H4 (cell line): ENCODE data around the gene HOXA5. TPM values are rescaled to one million over a fixed set of nuclear protein-coding genes. Genes with fewer than 3 reads are reported as not detected.
A peak's percentile ranks its signal among the peaks of the same experiment; 100 is the strongest.

Experiments
- DNase-seq: peaks from one replicate; pipeline ENCODE4 v3.0.0-alpha.2; 2015; ENCODE audit warnings: low spot score
- total RNA-seq: library from RNA; depleted of rRNA; stranded (reverse); fragments of >200 nt; shearing (Covaris generic); gene quantifications from 2 replicates; pipeline ENCODE4 v1.2.3, GENCODE V29; 2014

HOXA5 gene
- total RNA-seq, 1 experiment from 2014 or later, result 3.6 TPM

DNA sequence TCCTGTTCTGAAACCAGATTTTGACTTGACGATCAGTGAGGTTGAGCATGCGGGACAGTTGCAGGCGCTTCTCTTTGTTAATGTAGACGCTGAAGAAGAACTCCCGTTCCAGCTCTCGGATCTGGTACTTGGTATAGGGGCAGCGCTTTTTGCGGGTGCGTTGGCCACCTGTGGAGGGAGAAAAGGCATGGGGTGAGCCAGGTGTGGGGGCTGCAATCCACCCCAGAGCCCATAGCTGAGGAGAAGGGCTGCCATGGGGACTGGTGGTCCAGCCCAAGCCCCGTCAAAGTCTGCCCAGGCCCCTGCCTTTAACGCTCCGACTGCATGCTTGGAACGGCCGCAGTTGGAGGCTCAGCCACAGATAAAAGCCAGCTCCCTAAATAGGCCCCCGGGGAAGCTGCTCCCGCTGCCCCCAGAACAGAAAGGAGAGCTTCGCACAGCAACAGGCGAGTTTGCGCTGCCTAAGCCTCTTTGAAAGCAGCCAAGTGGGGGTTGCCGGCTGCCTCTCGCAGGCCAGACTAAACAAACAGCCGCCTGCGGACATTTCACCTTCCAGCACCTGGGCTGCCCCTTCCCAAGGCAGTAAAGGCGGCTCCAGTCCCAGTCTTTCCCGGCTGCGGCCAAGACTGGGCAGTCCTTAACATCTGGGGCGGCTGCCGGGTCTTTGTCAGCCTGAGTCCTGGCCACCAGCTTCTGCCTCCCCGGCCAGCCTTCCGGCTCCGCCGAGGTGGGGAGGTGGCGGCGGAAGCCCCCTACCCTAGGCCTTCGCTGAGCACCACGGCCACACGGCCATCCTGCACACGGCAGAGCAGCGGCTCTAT is 39.6 kb upstream of the HOXA5 start:
- no peak for DNase-seq

DNA sequence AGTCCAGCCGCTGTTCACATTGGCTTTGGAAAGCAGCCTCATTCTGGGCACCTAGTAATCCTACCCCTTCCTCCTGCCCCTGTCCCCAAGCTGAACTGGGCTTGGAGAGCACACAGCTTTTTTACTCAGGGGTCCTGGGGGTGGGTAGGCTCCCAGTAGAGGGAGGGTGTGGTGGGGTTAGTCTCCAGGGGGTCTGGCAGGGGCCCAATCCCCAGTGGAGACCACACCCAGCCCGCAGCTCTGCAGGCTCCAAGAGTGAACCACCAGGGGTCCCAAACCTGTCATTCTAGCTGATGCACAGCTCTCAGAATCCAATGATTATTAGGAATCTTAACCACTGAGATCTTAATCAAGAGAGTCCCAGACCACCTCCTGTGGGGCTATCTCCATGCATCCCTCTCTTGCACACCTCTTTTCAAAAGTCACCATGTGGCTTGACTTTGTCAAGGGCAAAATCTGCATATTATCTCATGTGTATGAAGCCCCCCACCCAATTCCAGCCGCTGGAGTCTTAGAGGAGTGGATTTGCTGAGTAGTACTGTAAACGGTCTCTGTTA is 38.9 kb upstream of the HOXA5 start:
- DNase-seq, result no peak

DNA sequence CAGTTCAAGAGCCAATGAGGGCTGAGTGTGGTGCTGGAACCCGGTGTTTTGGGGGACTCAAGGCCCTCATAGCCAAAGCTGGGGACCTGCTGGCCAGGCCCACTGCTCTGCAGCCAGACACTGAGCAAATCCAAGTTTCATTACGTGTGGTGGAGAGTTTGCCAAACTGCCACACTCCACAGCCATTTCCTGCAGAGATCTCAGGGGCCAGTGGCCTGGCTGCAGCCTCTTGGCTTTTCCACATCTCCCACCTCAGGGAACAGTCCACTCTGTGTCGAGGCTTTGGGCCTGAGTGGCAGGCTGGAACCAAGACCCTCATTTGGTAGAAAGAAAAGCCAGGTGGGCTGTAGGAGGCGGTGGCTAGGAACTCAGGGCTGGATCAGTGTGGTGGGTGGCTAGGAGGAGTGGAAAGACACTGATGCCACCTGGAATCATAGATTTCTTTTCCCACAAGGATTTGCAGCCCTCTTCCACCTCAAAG is 38.4 kb upstream of the HOXA5 start:
- no peak for DNase-seq

DNA sequence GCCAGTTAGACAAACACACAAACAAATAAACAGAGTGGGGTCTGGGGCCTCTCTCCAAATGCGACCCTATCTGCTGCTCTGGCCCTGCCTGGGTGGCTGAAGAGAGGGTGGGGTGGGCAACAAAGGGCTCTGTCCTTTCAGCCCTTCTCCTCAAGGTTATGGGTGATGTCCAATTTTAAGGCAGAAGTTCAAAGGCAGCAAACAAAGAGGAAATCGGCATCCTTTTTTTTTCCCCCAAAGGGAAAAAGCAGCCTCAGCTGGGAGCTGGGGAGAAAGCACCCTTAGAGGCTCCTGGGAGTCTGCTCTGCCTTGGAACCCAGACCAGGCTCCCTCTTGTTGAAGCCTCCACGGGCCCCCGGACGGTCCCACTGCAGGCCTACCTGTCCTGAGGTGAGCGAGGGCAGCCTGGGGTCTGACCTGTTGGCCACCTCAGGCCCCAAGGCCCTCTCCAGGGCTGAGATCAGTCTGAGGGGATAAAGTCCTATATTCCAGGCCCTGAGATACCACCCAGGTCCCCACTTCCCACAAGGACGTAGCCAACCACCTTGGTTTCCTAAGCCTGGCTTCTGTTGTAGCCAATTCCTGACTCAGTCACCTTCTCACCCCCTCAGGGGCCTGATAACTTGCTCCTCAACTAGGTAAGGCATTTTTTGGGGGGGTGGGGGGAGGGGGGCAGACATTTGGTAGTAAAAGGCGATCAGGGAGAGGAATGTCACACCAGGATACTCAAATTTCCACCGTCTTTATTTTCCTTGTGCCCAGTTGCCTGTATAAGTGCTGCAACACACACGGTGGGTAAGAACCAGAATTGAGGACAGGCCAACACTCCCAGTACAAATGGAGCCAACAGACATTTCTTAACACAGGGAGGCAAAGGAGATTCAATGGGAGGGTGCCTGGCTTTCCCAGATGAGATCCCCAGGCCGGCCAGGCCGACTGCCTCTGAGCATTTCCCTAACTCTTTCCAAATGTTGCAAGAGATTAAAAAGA is 37.2 kb upstream of the HOXA5 start:
- no peak for DNase-seq

DNA sequence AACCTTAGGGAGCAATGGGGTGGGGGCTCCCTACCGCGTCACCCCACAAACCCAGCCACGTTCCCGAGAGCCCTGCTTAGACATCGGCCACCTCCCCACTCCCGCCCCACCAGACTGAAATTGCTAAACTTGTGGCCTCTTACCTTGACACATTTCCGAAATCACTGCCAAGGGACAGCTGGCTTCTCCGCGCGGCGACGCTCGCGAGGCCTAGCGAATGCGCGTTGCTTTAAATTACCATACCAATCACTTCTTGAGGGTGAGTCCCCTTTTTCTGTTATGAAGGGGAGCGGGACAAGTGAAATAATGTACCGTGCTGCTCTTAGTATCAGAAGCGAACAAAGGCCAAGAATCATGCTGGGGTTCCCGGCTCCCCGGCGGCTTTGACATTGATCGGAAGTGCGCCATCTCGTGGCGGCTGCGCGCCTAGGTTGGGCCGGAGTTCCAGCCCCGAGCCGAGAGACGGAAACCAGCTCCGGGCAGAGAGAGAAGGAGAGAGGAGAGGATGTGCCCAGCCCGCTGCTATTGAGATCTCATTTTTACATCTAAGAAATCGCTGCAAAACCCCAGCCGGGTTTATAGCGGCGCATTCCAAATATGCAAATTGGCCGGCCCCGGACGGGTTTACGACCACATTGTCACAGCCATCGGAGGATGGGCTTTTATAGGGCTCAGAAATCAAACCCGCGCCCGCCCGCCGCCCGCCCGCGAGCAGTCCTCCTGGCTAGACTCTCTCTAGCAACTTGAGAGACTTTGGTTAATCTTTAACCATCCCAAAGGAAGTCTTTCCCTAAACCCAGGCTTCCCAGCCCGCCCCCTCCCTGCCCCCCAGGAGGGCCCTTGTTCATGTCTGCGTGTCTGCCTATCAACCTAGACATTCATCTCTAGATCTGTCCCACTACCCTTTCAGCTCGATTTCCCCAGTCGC is 36.3 kb upstream of the HOXA5 start:
- DNase-seq, result peak; percentile 50

DNA sequence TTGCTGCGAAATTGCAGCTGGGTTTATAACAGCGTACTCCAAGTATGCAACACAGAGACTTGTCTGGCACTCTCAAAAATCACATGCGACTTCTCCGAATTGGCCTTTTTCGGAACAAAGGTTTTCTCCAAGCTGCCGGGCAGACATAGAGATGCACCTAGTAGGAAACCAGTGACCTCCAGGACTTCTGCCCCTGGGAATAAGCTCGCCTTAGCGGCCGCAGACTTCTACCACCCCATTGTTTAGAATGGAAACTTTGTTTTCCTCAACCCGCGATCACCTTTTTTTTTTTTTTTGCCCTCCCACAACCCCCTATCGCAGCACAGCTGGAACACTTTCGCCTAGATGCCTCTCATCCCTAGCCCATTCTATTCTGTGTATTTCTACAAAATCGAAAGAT is 35.5 kb upstream of the HOXA5 start:
- DNase-seq, result no peak

DNA sequence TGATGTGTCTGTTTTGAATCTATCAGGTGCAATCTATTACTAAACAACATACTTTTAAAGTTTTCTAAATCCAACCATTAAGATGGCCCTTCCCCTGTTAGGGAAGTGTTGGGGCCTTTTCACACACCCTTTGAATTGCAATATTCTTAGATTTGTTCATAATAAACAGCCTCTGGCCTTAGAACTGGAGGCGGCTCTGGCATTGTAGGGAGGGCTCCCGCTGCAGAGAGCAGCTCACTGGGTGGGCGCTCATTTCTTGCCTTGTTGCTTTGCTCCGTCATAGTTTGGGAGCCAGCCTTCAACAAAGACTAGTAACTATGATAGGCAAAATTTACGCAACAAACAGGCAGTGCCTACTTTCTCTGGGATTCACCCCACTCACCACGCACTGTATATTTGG is 34.9 kb upstream of the HOXA5 start:
- DNase-seq, result no peak

DNA sequence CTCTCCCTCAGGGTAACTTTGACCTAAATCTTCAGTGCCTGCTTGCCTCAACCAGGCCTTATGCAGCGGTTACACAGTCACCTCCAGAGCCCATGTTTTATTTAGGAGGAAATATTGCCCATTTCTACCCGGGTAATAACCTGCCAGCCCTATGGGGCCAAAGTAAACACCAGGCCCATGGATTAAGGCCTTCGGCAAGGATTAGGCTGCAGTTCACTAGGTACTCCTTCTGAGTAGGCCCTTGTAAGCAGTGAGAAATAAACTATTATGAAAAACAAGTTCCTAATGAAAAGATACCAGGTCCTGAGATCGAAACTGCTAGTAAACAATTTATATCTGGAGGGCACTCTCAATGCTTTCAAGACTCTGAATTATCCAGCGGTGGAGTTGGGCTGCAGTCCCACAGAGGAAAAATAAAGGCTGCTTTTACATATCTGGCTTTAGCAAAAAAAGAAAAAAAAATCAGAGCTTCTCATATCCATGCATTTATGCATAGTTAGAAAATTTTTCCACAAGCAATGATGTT is 34.4 kb upstream of the HOXA5 start:
- DNase-seq, result no peak

DNA sequence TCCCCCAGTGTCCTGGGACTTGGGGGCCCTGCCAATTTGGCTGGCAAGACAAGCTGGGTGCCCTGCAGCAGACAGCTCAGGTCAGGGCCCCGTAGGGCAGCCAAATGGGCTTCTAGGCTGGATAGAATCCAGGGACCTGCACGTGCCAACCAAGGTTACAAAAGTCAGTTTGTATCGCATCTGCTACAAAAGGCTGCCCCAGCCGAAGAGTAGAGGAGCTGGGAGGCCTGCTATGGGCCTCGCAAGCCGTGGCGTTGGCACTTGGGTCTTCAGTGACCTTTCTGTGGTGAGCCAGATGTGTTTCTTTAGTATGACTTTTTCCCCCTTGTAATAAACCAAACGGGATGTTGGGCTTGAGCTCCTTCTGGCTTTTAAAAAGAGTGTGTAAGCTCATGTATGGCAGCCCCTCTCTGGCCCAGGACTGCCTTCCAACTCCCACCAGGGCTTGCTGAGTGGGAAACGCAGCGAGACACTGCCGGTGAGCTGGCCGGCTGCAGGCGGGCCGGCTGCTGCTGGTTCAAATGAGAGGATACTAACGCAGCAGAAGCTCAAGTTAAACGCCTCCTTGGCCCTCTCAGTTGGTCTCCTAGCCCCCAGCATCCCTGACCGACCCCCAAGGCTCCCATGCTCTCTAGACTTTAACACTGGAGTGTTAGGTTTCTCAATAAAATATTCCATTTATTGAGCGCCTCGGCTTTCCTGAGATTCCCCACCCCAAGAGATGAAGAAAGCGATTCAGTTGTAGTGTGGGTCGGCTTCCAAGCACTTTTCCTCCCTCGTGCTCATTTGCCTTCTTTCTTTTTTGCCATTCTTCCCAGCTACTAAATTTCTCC is 33.7 kb upstream of the HOXA5 start:
- DNase-seq, result no peak

DNA sequence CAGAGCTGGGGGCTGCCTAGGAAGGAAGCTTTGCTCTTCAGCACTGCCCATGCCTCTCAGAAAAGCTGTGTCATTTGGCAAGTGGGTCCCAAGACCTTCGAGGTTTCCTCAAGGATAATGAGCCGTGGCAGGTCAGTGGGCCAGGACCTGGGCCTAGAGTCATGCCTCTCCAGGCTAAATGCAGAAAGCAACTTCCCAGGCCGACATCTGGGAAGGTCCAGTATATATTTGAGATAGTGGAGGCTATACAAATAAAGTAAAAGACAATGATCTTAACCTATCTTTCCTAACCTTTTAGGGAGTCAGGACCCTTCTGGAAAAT is 33.0 kb upstream of the HOXA5 start:
- no peak for DNase-seq

DNA sequence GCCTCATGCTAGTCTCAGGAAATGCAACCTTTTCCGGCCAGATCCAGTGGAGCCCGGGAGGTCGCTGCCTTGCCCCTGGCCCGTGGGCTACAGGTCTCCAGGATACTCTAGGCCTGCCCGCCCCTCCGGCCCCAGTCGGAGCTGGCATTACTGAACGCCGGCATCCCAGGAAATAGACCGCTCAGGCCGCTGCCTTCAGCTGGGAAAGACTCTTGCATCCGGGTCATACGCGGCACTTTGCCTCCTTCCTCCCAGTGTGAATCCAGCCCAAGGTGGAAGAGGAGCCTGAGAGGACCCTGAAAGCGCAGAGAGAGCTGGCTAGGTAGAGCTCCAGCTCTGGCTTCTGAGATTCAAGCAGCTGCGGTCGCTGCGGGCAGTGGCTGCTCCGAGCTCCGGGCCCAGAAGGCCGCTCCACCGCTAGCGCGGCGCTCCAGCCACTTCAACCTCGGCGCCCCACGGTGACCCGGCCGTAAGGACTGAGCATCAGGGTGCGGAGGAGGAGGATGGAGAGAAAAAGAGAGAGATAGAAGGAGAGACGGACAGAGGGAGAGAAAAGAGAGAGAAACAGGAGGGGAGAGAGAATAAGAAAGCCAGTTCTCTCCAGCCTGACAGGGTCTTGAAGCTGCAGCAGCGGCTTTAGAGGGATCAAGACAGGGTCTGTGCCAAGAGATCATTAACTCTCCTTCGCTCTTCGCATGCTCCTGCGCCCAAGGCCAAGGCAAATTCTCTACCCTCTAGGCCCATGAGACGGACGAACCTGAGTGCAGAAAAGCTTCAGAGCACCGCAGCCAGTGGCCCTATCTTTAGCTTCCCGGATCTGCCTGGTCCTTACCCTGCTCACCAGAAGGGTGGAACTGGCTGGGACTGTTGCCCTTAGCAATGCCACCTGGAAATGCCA is 32.4 kb upstream of the HOXA5 start:
- no peak for DNase-seq

DNA sequence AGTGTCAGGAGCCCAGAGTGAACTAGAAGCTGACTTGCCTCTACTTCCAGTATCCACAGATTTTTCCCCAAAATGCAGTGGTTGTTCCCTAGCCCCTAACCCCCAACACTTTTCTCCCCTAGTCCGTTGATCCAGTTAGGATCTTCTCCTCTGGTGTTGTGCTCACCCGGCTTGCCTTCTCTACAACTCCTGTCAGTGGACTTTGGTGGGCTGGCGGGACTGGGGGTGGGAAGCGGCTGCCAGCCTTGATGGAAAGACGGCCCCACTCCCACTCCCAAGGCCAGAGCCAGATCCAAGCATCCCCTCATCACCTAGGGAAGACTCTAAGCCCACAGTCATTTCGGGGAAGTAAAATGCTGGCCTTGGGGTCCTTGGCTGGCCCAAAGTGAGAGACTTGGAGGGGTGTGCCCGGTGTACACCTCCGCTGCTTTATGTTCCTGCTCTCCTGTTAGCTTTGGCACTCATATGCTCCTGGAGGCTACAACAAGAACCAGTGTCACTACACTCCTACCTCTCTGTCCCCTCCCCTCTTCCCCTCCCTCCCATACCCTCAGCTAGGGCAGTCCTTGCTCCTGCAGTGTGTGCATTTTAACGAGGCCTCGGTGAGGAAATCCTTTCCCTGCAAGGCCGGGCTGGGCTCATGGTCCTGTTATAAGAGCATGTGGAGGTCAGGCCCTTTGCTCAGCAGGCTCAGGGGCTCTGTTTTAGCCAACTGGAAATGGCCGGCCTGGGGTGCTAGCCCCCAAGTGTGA is 31.6 kb upstream of the HOXA5 start:
- no peak for DNase-seq

DNA sequence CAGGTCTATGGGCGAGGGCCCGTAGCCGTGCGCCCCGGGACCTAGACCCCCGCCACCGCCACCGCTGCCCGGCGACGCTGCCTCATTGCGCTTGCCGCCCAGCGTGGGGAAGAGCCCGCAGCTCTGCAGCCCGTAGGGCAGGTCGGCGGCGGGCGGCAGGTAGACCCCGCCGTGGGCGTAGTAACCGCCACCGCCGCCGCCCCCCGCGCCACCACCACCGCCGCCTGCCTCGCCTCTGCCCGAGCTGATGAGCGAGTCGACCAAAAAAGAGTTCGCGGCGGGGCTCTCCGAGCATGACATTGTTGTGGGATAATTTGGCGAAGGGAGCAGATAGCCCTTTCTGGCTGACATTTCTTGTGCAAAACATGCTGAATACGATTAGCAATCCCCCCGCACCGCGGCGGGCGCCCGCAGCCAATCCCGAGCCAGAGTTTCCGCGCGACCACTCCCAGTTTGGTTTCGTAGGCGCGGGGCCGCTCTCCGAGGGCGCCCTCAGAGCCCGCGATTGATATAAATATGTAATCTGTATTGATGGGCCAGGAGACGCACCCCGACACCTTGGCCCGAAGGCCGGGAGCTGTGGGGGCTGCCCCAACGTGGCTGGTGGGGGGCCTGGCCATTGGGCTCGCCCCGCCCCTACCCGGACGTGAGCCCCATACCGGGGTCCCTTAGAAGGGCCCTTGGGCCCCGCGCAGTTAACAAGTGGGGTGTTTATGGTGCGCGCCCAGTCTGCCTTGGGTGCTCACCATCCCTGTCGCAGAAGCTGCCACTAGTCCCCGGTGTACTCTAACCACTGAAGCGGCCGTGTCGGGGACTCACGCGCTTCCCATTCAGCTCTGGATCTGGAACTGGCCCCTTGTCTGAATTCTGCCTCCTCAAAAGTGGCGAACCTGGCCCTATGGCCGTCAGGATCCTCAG is 30.7 kb upstream of the HOXA5 start, which contains the start of gene HOXA10:
HOXA10 (minus strand) TSS at position 365 of the 918 bp plus-strand sequence; CDS start at position 351, 14 bp downstream.
- no peak for DNase-seq

DNA sequence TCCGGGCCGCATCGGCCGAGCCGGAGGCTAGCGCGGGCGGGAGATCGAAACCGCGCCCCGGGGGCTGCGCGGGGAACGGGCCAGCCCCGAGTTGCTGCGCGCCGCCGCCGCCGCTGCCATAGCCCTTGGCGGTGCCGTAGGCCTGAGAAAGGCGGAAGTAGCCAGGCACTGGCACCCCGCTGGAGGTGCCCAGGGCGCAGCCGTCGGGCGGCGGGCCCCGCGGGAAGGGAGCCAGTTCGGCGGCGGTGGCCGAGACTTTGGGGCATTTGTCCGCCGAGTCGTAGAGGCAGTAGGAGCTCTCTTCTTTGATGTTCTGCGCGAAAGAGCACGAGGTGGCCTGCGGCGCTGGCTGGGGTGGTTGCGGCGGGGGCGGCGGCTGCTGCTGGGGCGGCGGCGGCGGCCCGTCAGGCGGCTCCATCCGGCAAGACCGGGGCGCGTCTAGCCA is 30.1 kb upstream of the HOXA5 start:
- DNase-seq, result no peak

DNA sequence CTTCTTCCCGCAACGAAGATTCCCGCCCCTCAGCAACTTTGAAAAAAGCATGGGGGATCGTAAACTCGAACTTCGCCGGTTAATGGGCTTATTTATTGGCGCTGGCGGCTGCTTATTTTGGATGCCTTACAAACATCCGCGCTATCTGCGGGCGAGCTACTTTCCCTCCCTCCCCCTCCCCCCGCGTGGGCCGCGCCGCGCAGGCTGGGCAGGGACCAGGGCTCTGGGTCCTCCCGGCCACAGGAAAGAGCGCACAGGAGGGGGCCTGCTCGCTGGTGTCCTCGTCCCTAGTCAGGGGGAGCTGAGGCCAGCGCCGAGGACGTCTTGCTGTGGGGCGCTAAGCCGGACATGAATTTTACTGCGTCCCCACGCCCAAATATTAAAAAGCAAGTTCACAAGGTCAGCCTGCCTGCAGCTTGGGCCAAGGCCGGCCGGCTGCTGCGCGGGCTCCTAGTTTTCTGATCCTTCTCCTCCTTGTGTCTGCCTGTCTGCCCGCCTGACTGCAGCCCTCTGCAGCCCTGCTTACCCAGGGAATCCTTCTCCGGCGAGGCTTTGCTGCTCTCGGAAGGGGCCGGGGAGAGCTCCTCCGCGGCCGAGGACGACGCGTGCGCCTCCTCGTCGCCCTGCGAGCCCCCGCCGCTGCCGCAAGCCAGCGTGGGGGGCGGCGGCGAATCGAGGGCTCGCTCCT is 29.5 kb upstream of the HOXA5 start:
- no peak for DNase-seq

DNA sequence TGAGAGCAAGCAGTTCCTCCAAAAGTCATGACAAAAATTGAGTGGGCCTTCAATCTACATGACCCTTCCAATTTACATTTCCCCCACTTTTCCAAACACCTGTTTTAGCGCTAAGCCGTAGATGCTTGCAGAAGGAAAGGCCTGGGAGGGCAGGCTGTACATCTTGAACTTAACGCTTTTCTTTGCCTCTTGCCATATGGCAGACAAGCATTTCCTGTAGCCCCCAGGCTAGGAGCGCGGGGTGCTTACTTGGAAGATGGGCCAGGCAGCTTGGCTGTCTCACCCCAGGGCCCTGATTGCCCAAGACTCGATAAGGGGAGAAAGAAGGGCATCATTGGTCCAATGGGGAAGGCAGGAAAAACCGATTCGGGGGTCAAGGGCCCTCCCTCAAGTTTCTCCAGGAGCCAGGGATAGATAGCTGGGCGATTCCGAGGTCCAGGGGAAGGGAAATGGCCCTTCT is 28.9 kb upstream of the HOXA5 start:
- no peak for DNase-seq
